Fibroblast of pulmonary artery (primary cell): Measurements from ENCODE around the gene GFRA1.

Experiments
- DNase-seq: peaks from one replicate; pipeline ENCODE4 v3.0.0-alpha.2; 2010; ENCODE audit warnings: low read depth
- H3K4me3 ChIP-seq: replicated peaks from 2 replicates; pipeline ENCODE4 v1.5.1; 2011; ENCODE audit warnings: low read depth, mild to moderate bottlenecking, control low read depth, low read length, moderate library complexity
- CTCF ChIP-seq: IDR thresholded peaks from 2 replicates; pipeline ENCODE4 v1.5.1; 2011; ENCODE audit warnings: mild to moderate bottlenecking, control low read depth, low read length, inconsistent platforms; ENCODE audit errors: missing control alignments

Gene GFRA1

GRCh38 chr10:116134322-116134721, 138.7 kb downstream of the GFRA1 start:
- TF ChIP-seq CTCF: no peak
- no peak for DNase-seq
- H3K4me3 ChIP-seq: no peak overlapping the region

GRCh38 chr10:116133634-116134033, 139.4 kb downstream of the GFRA1 start:
- no peak for TF ChIP-seq CTCF
- DNase-seq: no peak
- no peak overlapping the region for H3K4me3 ChIP-seq

- no peak for DNase-seq
- no peak overlapping the region for H3K4me3 ChIP-seq
- no peak for TF ChIP-seq CTCF
These were observed 140.1 kb downstream of the GFRA1 start for GRCh38 chr10:116132780-116133399.

- no peak overlapping the region for H3K4me3 ChIP-seq
- no peak for DNase-seq
- TF ChIP-seq CTCF: no peak
These were observed 143.0 kb downstream of the GFRA1 start for GRCh38 chr10:116130006-116130405.

GRCh38 chr10:116126954-116127695, 145.9 kb downstream of the GFRA1 start:
- no peak for TF ChIP-seq CTCF
- no peak overlapping the region for H3K4me3 ChIP-seq
- no peak for DNase-seq

GRCh38 chr10:116126239-116126638, 146.8 kb downstream of the GFRA1 start:
- no peak for TF ChIP-seq CTCF
- H3K4me3 ChIP-seq: no peak overlapping the region
- DNase-seq: no peak

- no peak overlapping the region for H3K4me3 ChIP-seq
- DNase-seq: no peak
- no peak for TF ChIP-seq CTCF
These were observed 147.8 kb downstream of the GFRA1 start for GRCh38 chr10:116125180-116125579.
